ENCODE results near the gene SPPL2B. TPM values are rescaled to one million over a fixed set of nuclear protein-coding genes. Genes with fewer than 3 reads are reported as not detected.

Gene SPPL2B
- polyA plus RNA-seq, 3 donors, result 5.7 to 64.9 (median 8.7) TPM

DNA sequence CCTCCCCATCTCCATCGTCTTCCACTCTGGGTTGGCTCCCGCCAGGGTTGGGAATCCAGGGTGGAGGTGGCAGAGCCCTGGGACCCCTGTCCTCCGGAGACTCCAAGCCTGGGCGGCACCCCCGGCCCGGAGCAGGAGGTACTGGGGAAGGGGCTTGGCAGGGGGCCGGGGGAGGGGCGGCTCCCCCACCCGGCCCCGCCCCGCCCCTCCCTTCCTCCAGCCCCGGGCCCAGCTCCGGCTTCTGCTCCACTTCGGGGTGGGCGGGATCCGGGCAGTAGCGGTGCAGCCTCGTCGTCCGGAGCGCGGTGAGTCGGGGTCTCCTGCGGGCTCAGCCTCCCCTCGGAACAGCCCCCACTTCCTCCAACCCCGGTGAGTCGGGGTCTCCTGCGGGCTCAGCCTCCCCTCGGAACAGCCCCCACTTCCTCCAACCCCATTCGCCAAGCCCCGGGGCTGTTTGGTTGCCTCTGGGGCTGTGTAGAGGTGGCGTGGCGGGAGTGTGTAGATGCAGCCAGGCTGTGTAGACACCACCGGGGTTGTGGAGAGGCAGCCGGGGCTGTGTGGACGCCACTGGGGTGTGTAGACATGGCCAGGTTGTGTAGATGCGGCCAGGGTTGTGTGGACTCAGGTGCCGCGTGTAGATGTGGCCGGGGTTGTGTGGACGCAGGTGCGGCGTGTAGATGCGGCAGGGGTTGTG lies 31.7 kb downstream of the SPPL2B start, which contains the start of gene TMPRSS9:
TMPRSS9 (plus strand) TSS at position 274 of the 694 bp plus-strand sequence. CDS start 29,521 bp downstream, outside the sequence.
- H3K27ac ChIP-seq (ENCODE audit: low read depth in 1 of 2, low read length in 2 of 2), result no peak within 1 kb of the TSS
- DNase-seq, result no peak
- Mint-ChIP-seq H3K4me1 (no peaks in the 10 kb centered on the region), H3K27me3 (ENCODE audit: low read depth in 3 of 3) (peaks cover 27 to 31% (median 28%) of the 10 kb centered on the region in 3 donors), H3K36me3 (no peaks in the 10 kb centered on the region), H3K4me3 (peak within 1 kb of the TSS in 1 of 2 donors; percentile 66), H3K9me3 (peaks cover 0 to 5% (median 0%) of the 10 kb centered on the region in 7 donors), H3K27ac (no peak within 1 kb of the TSS)
- H3K4me1 ChIP-seq (ENCODE audit: control insufficient read depth in 1 of 2, insufficient read depth in 2 of 2, low read length in 2 of 2), result no peaks in the 10 kb centered on the region
- H3K9me3 ChIP-seq (replicated peaks in 1 of 2; ENCODE audit: control insufficient read depth in 1 of 2, insufficient read depth in 1 of 2, low read length in 2 of 2), result no peaks in the 10 kb centered on the region
- no peaks in the 10 kb centered on the region for H4K20me1 ChIP-seq (ENCODE audit: insufficient read depth, low read length)
- TF ChIP-seq, protein P1, sequence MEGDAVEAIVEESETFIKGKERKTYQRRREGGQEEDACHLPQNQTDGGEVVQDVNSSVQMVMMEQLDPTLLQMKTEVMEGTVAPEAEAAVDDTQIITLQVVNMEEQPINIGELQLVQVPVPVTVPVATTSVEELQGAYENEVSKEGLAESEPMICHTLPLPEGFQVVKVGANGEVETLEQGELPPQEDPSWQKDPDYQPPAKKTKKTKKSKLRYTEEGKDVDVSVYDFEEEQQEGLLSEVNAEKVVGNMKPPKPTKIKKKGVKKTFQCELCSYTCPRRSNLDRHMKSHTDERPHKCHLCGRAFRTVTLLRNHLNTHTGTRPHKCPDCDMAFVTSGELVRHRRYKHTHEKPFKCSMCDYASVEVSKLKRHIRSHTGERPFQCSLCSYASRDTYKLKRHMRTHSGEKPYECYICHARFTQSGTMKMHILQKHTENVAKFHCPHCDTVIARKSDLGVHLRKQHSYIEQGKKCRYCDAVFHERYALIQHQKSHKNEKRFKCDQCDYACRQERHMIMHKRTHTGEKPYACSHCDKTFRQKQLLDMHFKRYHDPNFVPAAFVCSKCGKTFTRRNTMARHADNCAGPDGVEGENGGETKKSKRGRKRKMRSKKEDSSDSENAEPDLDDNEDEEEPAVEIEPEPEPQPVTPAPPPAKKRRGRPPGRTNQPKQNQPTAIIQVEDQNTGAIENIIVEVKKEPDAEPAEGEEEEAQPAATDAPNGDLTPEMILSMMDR (IDR thresholded peaks at IDR 0.05), result no peak
- no peaks in the 10 kb centered on the region for H3K79me2 ChIP-seq (ENCODE audit: insufficient read depth, low read length)
- H3K9ac ChIP-seq (ENCODE audit: insufficient read depth, low read length, poor library complexity, severe bottlenecking), result no peak within 1 kb of the TSS
- no peak within 1 kb of the TSS for H3K4me3 ChIP-seq (replicated peaks in 1 of 3; ENCODE audit: low read depth in 2 of 3, low read length in 3 of 3)
- no peaks in the 10 kb centered on the region for H3K36me3 ChIP-seq (replicated peaks in 1 of 2; ENCODE audit: control insufficient read depth in 1 of 2, insufficient read depth in 2 of 2, low read length in 2 of 2)
- H3K27me3 ChIP-seq (ENCODE audit: control insufficient read depth in 2 of 2, insufficient read depth in 2 of 2, low read length in 2 of 2), result peaks cover 2 to 33% of the 10 kb centered on the region in 2 donors
- intact Hi-C loops (cut with micrococcal nuclease), result no loop called here
- H2AFZ ChIP-seq (ENCODE audit: insufficient read depth, low read depth, low read length, poor library complexity, severe bottlenecking), result no peak within 1 kb of the TSS
- 26% methylated on average over 25 of the region's 44 CpGs for WGBS (ENCODE audit: insufficient coverage)
- H3K4me2 ChIP-seq (replicated peaks; ENCODE audit: extremely low read depth, low read length, poor library complexity, severe bottlenecking), result no peak within 1 kb of the TSS

DNA sequence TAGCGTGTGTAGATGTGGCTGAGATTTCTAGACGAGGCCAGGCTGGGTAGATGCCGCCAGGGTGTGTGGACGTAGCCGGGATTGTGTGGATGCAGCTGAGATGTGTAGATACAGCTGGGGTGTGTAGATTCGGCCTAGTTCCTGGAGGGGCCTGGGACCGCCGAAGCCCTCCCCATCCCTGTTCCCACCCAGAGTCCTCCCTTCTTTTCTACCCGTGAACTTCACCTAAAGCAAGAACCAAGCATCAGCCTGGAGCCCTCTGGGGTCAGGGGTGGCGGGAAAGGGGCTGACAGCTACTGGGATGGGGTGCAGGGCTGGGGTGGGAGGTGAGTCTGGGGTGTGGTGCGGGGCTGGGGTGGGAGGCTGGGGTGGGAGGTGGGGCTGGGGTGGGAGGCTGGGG lies 32.3 kb downstream of the SPPL2B start:
- Histone ChIP-seq H3K36me3 (replicated peaks in 1 of 2; ENCODE audit: control insufficient read depth in 1 of 2, insufficient read depth in 2 of 2, low read length in 2 of 2) (no peaks in the 10 kb centered on the region), H3K27me3 (ENCODE audit: control insufficient read depth in 2 of 2, insufficient read depth in 2 of 2, low read length in 2 of 2) (peaks cover 2 to 39% of the 10 kb centered on the region in 2 donors), H3K9ac (ENCODE audit: insufficient read depth, low read length, poor library complexity, severe bottlenecking) (no peak overlapping the region), H3K9me3 (replicated peaks in 1 of 2; ENCODE audit: control insufficient read depth in 1 of 2, insufficient read depth in 1 of 2, low read length in 2 of 2) (no peaks in the 10 kb centered on the region), H4K20me1 (ENCODE audit: insufficient read depth, low read length) (no peaks in the 10 kb centered on the region), H3K4me2 (replicated peaks; ENCODE audit: extremely low read depth, low read length, poor library complexity, severe bottlenecking) (no peak overlapping the region), H3K79me2 (ENCODE audit: insufficient read depth, low read length) (no peaks in the 10 kb centered on the region), H3K4me1 (ENCODE audit: control insufficient read depth in 1 of 2, insufficient read depth in 2 of 2, low read length in 2 of 2) (no peaks in the 10 kb centered on the region), H3K4me3 (replicated peaks in 1 of 3; ENCODE audit: low read depth in 2 of 3, low read length in 3 of 3) (no peak overlapping the region), H2AFZ (ENCODE audit: insufficient read depth, low read depth, low read length, poor library complexity, severe bottlenecking) (no peak overlapping the region), H3K27ac (ENCODE audit: low read depth in 1 of 2, low read length in 2 of 2) (no peak overlapping the region)
- H3K27me3 Mint-ChIP-seq (ENCODE audit: low read depth in 3 of 3), result peaks cover 31 to 34% (median 32%) of the 10 kb centered on the region in 3 donors
- WGBS (ENCODE audit: insufficient coverage), result 73% methylated on average over 3 of the region's 11 CpGs
- TF ChIP-seq, protein P1 (IDR thresholded peaks at IDR 0.05), result no peak
- no peaks in the 10 kb centered on the region for H3K4me1 Mint-ChIP-seq
- peak overlapping the region in 1 of 2 donors; percentile 66 for H3K4me3 Mint-ChIP-seq
- H3K27ac Mint-ChIP-seq, result no peak overlapping the region
- H3K36me3 Mint-ChIP-seq, result no peaks in the 10 kb centered on the region
- no peak for DNase-seq
- intact Hi-C loops (cut with micrococcal nuclease), result no loop called here
- peaks cover 0 to 5% (median 0%) of the 10 kb centered on the region in 7 donors for H3K9me3 Mint-ChIP-seq

Measured in CD14-positive monocyte (primary cell).